Urinary bladder (tissue), 4 donors: ENCODE results near the gene PLCD3. TPM values are rescaled to one million over a fixed set of nuclear protein-coding genes. Genes with fewer than 3 reads are reported as not detected.

Experiments used
- DNase-seq: peaks from one replicate; pipeline ENCODE4 v3.0.0-alpha.2; 2015; ENCODE audit errors: extremely low spot score
- H3K27ac ChIP-seq: one replicate; pipeline ENCODE4 v1.5.1; 2013; ENCODE audit warnings: low read depth, mild to moderate bottlenecking, moderate library complexity
- H3K36me3 ChIP-seq: one replicate; pipeline ENCODE4 v1.6.1; 2013; ENCODE audit warnings: mild to moderate bottlenecking, moderate library complexity; ENCODE audit not compliant: insufficient read depth
- H3K4me1 ChIP-seq: one replicate; pipeline ENCODE4 v1.6.1; 2013; ENCODE audit warnings: mild to moderate bottlenecking, moderate library complexity; ENCODE audit not compliant: insufficient read depth
- H3K4me3 ChIP-seq: one replicate; pipeline ENCODE4 v1.5.1; 2013; ENCODE audit warnings: low read depth, low read length
- WGBS: extraction: QIAGEN DNeasy Blood & Tissue Kit; methylation state at CpG from one replicate; pipeline ENCODE4 v1.1.7; 2013; 5-methylcytosine and 5-hydroxymethylcytosine counted together
- polyA plus RNA-seq: library from polyadenylated mRNA; stranded (reverse); fragments of 200-250 nt; gene quantifications from one replicate; pipeline ENCODE4 v1.2.3, GENCODE V29; 2013
- total RNA-seq: library from RNA; depleted of rRNA; stranded (reverse); fragments of >200 nt; gene quantifications from one replicate; pipeline ENCODE4 v1.2.3, GENCODE V29; 2014
- donor health status: healthy with polysubstance abuse.
- donor health status: healthy.

The PLCD3 gene
- total and polyA plus RNA-seq, 2 donors, result 18.1 to 84.1 TPM

DNA sequence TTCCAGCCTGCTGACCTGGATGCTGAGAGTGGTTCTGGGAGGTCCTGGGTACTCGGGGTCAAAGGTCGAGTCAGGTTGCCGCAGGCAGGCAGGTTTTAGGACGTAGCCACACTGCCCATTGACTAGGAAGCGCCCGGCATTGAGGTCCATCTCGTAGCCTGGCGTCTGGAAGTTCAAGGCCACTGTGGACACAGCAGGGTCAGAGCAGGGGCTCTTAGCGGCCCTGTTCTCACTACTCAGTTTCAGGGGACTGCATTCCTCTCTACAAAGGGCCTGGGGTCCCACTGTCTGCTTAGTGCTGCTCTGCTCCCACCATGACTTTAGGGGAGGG is 18.9 kb downstream of the PLCD3 start:
- 88% methylated on average over 9 of the region's 9 CpGs for WGBS
- no peak for DNase-seq
- Histone ChIP-seq H3K27ac (no peak overlapping the region), H3K4me1 (no peaks in the 10 kb centered on the region), H3K4me3 (no peak overlapping the region), H3K36me3 (no peaks in the 10 kb centered on the region)

DNA sequence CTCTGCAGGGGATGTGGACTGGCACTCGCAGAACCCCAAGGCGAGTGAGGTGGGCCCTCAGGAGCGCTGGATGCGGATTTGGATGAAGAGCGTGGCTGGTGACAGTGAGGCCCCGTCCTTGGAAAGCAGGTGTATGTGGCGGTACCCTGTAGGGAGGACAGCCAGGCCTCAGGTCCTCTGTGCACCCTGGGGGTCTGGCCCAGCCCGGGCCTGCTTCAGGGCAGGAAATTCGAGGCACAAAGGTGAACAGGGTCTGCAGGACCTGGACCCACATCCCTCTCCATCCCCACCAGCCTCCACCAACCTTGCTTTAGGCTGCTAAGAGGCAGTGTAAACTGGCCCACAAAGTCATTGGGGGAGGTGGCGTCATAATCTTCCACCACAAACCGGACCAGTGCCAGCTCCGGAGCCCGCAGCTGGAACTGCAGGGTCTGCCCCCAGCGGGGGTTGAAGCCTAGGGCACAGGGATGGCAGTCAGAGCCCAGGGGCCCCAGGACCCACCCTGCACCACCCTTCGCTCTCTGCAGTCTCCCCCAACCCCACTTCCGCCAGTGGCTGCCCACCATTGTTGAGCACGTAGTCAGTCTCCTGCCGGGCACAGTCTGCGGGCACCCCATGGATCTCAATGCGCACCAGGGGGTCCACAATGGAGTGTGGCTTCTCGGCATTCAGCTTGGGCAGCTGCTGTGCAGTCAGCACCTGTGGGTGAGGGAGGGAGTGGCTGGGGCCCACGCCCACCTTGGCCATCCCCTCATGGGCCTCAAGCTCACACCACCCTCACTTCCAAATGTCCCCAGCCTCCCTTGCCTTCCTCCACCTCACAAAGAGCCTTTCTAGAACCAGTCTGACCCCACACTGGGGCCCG is 19.5 kb downstream of the PLCD3 start:
- Histone ChIP-seq H3K4me3 (no peak overlapping the region), H3K36me3 (no peaks in the 10 kb centered on the region), H3K4me1 (no peaks in the 10 kb centered on the region), H3K27ac (no peak overlapping the region)
- no peak for DNase-seq
- 94% methylated on average over 23 of the region's 23 CpGs for WGBS

DNA sequence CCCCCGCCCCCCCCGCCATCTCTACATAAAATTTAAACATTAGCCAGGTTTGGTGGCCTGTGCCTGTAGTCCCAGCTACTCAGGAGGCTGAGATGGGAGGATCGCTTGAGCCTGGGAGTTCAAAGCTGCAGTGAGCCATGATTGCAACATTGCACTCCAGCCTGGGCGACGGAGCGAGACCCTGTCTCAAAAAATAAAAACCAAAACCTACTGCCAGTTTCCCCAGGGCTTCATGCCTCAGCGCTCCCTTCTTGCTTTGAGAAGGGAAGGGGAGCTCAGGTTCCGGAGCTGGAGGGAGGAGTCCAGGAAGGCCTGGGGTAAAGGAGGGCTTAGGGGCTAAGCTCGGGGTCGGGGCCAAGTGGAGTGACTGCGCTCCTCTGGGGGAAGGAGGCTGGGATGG is 20.5 kb downstream of the PLCD3 start:
- Histone ChIP-seq H3K4me3 (no peak overlapping the region), H3K4me1 (no peaks in the 10 kb centered on the region), H3K36me3 (no peaks in the 10 kb centered on the region), H3K27ac (no peak overlapping the region)
- no peak for DNase-seq
- 89% methylated on average over 11 of the region's 11 CpGs for WGBS

DNA sequence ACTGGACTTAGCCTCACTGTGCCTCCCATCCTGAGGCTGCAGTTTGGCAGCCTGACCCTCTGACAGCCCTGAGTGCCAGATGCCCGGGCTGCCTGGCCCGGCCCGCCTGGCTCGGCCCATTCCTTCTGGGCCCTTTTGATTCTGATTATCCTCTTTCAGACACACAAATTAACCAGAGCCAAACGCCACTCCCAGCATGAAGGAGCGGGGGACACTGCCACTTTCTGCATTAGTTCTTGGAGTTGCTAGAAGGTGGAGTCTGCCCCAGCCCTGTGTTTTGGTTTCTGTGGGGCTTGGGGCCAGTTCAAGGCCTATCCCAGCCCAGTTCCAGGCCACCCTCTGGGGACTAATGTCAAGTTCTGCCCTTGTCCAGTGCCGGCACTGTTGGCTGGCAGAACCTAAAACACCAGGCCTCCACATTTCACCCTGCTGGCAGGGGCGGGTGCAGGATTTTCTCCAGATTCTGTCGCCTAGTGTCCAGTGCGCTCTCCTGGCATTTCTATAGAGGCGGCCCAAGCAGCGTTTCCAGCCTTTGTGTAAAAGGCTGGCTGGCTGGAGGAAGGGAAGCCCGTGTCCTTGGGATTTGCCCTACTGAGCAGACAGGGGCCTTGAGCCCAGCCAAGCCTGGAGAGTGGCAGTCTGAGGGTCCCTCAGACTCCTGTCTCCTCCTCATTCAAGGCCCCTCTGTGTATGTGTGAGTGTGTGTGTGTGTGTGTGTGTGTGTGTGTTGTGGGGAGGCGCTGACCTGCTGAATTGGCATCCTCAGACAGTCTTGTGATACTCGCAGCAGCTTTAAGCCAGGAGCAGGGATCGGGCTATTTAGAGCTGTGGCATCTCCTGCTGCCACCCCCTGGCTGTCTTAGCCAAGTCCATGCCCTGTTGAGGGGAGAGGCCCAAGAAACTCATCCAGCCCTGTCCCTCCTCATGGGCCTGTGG is 21.4 kb downstream of the PLCD3 start:
- H3K4me3 ChIP-seq, result no peak overlapping the region
- no peak for DNase-seq
- H3K27ac ChIP-seq, result no peak overlapping the region
- H3K36me3 ChIP-seq, result no peaks in the 10 kb centered on the region
- no peaks in the 10 kb centered on the region for H3K4me1 ChIP-seq
- 72% methylated on average over 16 of the region's 16 CpGs for WGBS

DNA sequence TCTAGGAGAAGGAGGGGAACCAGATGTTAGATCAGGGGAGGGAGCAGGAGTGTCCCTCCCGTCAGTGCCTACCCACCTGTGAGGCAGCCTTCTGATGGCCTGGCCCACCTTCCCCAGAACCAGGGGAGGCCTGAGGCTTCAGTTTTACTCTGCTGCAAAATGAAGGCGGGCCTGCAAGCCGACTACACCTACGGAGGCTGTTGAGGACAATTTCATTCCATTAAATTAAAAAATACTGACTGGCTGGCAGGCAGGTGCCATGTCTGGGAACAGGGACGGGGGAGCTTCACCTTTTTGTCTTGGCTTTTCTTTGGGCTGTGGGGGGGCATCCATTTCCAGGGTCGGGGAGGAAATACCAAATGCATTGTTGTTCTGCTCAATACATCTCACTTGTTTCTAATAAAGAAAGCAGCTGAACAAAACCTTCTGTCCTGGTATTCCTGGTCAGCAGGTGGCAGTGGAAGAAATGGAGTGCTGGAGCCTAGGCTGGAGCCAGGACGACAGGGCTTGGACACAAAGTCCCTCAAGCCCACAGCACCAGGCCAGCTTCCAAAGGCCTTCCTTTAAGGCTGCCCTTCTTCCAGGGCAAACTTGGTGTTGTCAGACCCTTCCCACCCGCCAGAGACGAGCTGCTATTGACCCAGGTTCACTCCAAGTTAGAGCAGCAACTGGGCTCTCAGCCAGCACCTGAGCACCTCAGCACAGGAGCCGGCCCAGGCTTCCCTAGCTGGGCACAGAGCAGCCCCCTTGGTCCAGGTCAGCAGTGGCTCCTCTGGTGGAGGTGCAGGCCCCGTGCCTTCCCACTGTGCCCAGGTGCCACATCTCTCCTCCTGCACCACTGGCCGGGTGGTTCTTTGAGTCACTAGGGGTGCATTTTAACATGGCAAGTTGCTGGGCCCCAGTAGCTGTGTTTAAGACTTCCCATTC is 23.5 kb downstream of the PLCD3 start:
- DNase-seq, result no peak
- no peaks in the 10 kb centered on the region for H3K4me1 ChIP-seq
- H3K36me3 ChIP-seq, result peaks cover 3% of the 10 kb centered on the region
- no peak overlapping the region for H3K27ac ChIP-seq
- 68% methylated on average over 12 of the region's 12 CpGs for WGBS
- no peak overlapping the region for H3K4me3 ChIP-seq

DNA sequence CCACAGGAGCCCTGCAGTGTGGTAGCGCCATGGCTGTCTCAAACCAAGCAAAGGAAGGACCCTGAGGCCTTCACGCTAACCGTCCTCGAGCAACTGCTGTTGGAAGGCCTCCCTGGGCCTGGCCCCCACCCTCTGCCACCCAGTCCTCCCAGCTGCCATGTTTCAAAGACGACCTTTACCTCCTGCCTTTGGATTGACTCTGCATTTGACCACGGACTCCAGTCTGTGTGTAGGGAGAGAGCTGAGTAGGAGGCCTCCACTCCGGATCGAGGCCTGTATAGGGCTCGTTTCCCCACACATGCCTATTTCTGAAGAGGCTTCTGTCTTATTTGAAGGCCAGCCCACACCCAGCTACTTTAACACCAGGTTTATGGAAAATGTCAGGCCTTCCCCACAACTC is 24.3 kb downstream of the PLCD3 start:
- WGBS, result 55% methylated on average over 9 of the region's 9 CpGs
- H3K36me3 ChIP-seq, result peaks cover 7% of the 10 kb centered on the region
- DNase-seq, result no peak
- no peaks in the 10 kb centered on the region for H3K4me1 ChIP-seq
- H3K27ac ChIP-seq, result no peak overlapping the region
- H3K4me3 ChIP-seq, result no peak overlapping the region

DNA sequence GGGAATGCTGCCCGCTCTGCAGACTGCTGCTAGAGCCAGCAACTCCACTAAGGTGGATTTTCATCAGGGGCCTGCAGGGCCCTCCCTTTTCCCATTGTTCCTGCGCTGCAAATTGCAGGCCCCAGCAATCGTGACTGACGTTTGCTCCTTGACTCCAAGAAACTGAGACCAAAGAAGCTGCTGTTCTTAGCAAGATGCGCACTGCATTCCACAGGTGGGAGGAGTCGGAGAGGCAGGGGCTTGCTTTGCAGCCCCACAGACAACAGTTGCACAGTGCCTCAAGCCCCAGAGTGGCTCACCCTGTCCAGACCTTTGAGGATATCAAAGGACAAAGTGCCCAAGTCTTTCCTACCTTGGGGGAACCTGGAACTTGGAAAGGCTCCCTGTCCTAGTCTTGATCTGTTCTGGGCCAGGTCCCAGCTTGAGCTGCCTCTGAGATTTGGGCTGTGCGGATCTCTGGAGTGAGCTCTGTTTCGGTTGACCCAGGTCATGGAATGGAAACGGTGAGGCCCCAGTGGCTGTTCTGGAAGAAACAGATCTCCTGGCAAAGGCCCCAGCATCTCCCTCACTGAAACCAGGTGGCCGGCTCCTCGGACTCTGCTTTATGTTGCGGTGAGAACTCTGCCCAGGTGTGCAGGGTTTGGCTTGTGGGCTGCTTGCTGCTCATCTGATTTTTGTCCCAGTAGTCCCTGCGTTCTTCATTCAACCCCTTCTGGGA is 24.9 kb downstream of the PLCD3 start:
- H3K4me1 ChIP-seq, result no peaks in the 10 kb centered on the region
- DNase-seq, result no peak
- no peak overlapping the region for H3K4me3 ChIP-seq
- H3K36me3 ChIP-seq, result peaks cover 7% of the 10 kb centered on the region
- WGBS, result 72% methylated on average over 13 of the region's 13 CpGs
- H3K27ac ChIP-seq, result no peak overlapping the region

DNA sequence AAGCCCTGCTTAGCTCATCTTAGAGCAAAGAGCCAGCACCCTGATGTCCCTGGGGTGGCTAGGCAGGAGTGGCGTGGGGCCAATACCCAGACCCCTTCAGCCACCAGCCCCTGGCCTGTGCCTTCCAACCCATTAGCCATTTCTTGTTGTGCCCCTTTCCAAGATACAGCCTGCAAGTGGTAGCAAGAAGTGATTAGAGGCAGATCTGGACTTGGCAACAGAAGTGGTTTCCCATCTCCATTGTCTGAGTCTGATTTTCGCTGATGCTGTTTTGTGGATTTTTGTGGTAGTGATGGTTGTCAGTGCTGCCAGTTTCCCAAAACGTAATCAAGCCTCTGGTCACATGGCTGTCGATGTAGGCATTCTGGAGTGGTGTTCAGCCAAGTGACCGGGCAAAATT is 25.7 kb downstream of the PLCD3 start:
- DNase-seq, result no peak
- H3K4me1 ChIP-seq, result no peaks in the 10 kb centered on the region
- no peak overlapping the region for H3K27ac ChIP-seq
- no peak overlapping the region for H3K4me3 ChIP-seq
- WGBS, result 86% methylated on average over 5 of the region's 5 CpGs
- peaks cover 7% of the 10 kb centered on the region for H3K36me3 ChIP-seq

DNA sequence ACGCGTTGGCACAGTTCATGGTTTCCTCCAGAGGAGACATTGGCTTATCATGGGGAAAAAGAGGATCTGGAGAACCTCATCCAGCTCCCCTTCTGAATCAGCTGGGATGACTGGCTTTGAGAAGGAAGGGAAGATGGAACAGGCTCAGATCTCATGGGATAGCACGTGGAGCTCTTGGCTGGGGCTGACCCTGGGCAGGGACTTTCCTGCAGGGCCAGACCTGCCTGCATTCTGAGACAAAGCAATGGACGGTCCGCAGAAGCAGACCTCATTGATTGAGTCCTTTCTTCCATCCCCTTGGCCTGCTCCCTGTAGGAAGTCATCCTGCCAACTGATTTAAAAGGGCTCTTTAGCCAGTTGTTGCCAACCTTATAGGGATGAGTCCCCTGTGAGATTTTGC is 26.2 kb downstream of the PLCD3 start:
- no peak for DNase-seq
- Histone ChIP-seq H3K4me3 (no peak overlapping the region), H3K27ac (no peak overlapping the region), H3K4me1 (no peaks in the 10 kb centered on the region), H3K36me3 (peaks cover 7% of the 10 kb centered on the region)
- 79% methylated on average over 5 of the region's 5 CpGs for WGBS

DNA sequence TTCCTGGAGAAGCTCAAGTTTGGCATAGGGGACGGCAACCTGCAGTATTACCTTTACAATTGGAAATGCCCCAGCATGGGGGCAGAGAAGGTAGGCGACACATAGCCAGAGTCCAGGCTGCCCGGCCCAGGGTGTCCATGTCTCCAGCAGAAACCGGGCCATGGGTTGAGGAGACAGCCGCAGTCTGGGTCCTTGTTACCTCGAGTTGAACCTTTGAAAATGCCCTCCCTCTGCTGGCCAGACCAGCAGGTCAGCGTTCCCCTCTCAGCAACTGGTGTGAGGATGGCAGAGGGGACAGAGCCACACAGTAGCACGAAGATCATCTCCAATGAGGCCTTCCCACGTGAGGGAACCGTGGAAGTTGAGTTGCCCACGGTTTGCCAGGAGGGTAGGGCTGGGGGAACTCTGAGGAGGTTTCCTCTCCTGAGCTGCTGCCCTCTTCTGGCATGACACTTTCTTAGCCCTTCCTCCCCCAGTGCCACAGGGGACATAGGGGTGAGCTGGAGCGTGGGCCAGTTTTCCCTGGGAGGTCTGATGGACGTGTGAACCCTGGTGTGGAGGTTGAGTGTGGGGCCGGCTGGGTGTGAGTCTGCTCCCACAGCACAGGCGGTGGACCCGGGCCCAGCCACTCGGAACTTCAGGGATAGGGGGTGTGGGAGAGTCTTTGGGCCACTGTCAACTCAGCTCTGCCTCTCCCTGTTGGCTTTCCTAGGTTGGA is 27.2 kb downstream of the PLCD3 start:
- 80% methylated on average over 17 of the region's 17 CpGs for WGBS
- no peak overlapping the region for H3K27ac ChIP-seq

DNA sequence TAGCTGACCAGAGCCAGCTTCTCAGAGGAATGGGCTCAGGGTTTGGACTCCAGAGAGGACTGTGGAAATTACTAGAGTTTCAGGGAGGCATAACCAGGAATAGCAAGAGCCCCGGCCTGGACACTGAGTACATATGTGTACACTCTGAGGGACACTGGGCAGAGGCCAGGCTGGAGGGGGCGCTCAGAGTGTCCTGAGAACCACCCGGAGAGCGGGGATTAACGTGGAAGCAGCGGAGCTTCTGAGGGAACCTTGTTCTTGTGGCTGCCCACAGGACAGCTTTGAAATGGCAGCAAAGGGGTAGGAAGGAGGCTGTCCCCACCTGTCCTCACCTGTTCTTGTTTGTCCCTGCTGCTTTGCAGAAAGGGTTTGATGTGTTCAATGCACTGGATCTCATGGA is 27.8 kb downstream of the PLCD3 start:
- 89% methylated on average over 6 of the region's 6 CpGs for WGBS
- Histone ChIP-seq H3K4me1 (no peaks in the 10 kb centered on the region), H3K27ac (no peak overlapping the region), H3K4me3 (no peak overlapping the region), H3K36me3 (peaks cover 7% of the 10 kb centered on the region)
- no peak for DNase-seq

More for the DNA sequence above, 27.2 kb downstream of the PLCD3 start:
- no peaks in the 10 kb centered on the region for H3K4me1 ChIP-seq
- no peak overlapping the region for H3K4me3 ChIP-seq
- peaks cover 7% of the 10 kb centered on the region for H3K36me3 ChIP-seq
- no peak for DNase-seq

DNA sequence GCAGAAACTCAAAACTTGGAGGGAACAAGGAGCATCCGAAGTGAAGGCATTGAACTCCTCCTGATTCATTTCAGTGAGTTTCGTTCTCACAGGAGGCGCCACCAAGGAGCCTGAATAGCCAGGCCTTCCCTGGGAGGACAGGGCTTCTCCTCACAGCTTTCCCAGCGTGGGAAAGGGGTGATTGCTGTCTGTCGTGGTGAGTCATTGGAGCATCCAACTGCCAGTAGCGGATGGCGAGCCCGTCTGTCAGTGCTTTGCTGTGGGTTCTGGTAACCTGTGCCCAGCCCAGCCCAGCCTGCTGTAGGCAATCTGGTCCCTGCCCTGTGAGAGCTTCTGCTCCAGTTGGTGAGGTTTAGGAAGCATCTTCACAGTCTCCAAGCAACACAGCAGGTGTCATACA is 28.3 kb downstream of the PLCD3 start:
- Histone ChIP-seq H3K4me1 (no peaks in the 10 kb centered on the region), H3K4me3 (no peak overlapping the region), H3K36me3 (peaks cover 7% of the 10 kb centered on the region), H3K27ac (no peak overlapping the region)
- WGBS, result 90% methylated on average over 8 of the region's 8 CpGs
- no peak for DNase-seq
